ENCODE measurements around the gene STARD13. TPM values are rescaled to one million over a fixed set of nuclear protein-coding genes. Genes with fewer than 3 reads are reported as not detected.

Gene STARD13
- total RNA-seq, 1 experiment from 2014 or later = 26.6 TPM

GRCh38 chr13:33224686-33225085 is 60.9 kb downstream of the STARD13 start:
- ATAC-seq = no peak
- ChIA-PET POLR2A (ENCODE audit: unreplicated experiment) (no interaction called here), CTCF (no interaction called here)
- no TSS peak for BruUV-seq (replicated peaks)
- Histone ChIP-seq H3K9me3 (ENCODE audit: low read length) (no peaks in the 10 kb centered on the region), H2AFZ (ENCODE audit: low read length) (no peak overlapping the region), H3F3A (ENCODE audit: low read length, unreplicated experiment) (no peaks in the 10 kb centered on the region), H3K27me3 (ENCODE audit: low read length) (no peaks in the 10 kb centered on the region), H3K9ac (ENCODE audit: low read length) (no peak overlapping the region), H3K9me2 (replicated peaks; ENCODE audit: low read length) (no peaks in the 10 kb centered on the region), H3K27ac (ENCODE audit: low read length) (no peak overlapping the region), H3K4me3 (ENCODE audit: low read length) (no peak overlapping the region), H3K4me2 (ENCODE audit: low read length) (no peak overlapping the region), H3K36me3 (ENCODE audit: low read depth, low read length) (peaks cover 12% of the 10 kb centered on the region; the same call in 1 of the 2 replicates), H4K20me1 (ENCODE audit: low read length) (no peaks in the 10 kb centered on the region), H3K79me2 (ENCODE audit: low read length) (peaks cover 75% of the 10 kb centered on the region), H3K4me1 (ENCODE audit: insufficient read depth, low read length) (peaks cover 17% of the 10 kb centered on the region)
- no peak for DNase-seq
- intact Hi-C loops (cut with micrococcal nuclease) = loop anchor here (5.0 kb wide), 1 partner anchor 263 kb away; no protein-coding TSS in a partner anchor
- TF ChIP-seq EZH2phosphoT487 (IDR thresholded peaks at IDR 0.05; ENCODE audit: borderline replicate concordance, low read length) = no peak
- TF ChIP-seq EZH2 (IDR thresholded peaks at IDR 0.05; ENCODE audit: low read length, unreplicated experiment) = no peak
- TF ChIP-seq, protein P1, sequence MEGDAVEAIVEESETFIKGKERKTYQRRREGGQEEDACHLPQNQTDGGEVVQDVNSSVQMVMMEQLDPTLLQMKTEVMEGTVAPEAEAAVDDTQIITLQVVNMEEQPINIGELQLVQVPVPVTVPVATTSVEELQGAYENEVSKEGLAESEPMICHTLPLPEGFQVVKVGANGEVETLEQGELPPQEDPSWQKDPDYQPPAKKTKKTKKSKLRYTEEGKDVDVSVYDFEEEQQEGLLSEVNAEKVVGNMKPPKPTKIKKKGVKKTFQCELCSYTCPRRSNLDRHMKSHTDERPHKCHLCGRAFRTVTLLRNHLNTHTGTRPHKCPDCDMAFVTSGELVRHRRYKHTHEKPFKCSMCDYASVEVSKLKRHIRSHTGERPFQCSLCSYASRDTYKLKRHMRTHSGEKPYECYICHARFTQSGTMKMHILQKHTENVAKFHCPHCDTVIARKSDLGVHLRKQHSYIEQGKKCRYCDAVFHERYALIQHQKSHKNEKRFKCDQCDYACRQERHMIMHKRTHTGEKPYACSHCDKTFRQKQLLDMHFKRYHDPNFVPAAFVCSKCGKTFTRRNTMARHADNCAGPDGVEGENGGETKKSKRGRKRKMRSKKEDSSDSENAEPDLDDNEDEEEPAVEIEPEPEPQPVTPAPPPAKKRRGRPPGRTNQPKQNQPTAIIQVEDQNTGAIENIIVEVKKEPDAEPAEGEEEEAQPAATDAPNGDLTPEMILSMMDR (conservative IDR thresholded peaks at IDR 0.05; ENCODE audit: low read depth, low read length) = no peak

GRCh38 chr13:33224191-33224590 is 61.4 kb downstream of the STARD13 start:
- TF ChIP-seq EZH2 (IDR thresholded peaks at IDR 0.05; ENCODE audit: low read length, unreplicated experiment) = no peak
- TF ChIP-seq, protein P1 (conservative IDR thresholded peaks at IDR 0.05; ENCODE audit: low read depth, low read length) = no peak
- ChIA-PET CTCF (no interaction called here), POLR2A (ENCODE audit: unreplicated experiment) (no interaction called here)
- H3K9me3 ChIP-seq (ENCODE audit: low read length) = no peaks in the 10 kb centered on the region
- no peak for DNase-seq
- no peaks in the 10 kb centered on the region for H3K9me2 ChIP-seq (replicated peaks; ENCODE audit: low read length)
- intact Hi-C loops (cut with micrococcal nuclease) = no loop called here
- H3K36me3 ChIP-seq (ENCODE audit: low read depth, low read length) = peaks cover 12% of the 10 kb centered on the region; the same call in 1 of the 2 replicates
- no peak overlapping the region for H3K9ac ChIP-seq (ENCODE audit: low read length)
- H3F3A ChIP-seq (ENCODE audit: low read length, unreplicated experiment) = no peaks in the 10 kb centered on the region
- H3K4me3 ChIP-seq (ENCODE audit: low read length) = no peak overlapping the region
- no peak overlapping the region for H2AFZ ChIP-seq (ENCODE audit: low read length)
- peaks cover 73% of the 10 kb centered on the region for H3K79me2 ChIP-seq (ENCODE audit: low read length)
- no peak overlapping the region for H3K27ac ChIP-seq (ENCODE audit: low read length)
- no TSS peak for BruUV-seq (replicated peaks)
- H3K4me2 ChIP-seq (ENCODE audit: low read length) = no peak overlapping the region
- ATAC-seq = no peak
- H4K20me1 ChIP-seq (ENCODE audit: low read length) = no peaks in the 10 kb centered on the region
- peaks cover 15% of the 10 kb centered on the region for H3K4me1 ChIP-seq (ENCODE audit: insufficient read depth, low read length)
- no peaks in the 10 kb centered on the region for H3K27me3 ChIP-seq (ENCODE audit: low read length)

DNA sequence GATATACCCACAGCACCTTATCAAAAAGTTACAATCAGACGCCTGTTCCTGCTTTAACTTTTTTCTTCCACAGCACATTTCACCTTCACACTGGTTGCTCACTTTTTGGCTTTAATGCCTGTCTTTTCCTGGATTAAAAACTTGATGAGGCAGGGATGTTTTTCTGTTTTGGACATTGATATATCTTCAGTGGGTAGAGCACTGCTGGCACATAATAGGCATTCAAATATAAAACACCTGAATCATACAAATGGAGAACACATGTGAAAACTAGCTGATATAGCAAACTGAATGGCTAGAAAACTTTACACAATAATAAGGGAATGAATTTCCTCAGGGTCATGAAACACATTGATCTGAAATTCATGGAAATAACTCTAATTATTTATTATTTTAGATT is 65.6 kb downstream of the STARD13 start:
- intact Hi-C loops (cut with micrococcal nuclease) = loop anchor here (10.0 kb wide), 1 partner anchor 505 kb away; no protein-coding TSS in a partner anchor
- no peak overlapping the region for H2AFZ ChIP-seq (ENCODE audit: low read length)

More for the DNA sequence above, 65.6 kb downstream of the STARD13 start:
- DNase-seq (no peak), ATAC-seq (no peak)
- Histone ChIP-seq H3K27ac (ENCODE audit: low read length) (no peak overlapping the region), H3K27me3 (ENCODE audit: low read length) (no peaks in the 10 kb centered on the region), H3K4me2 (ENCODE audit: low read length) (no peak overlapping the region), H3K36me3 (ENCODE audit: low read depth, low read length) (peaks cover 12% of the 10 kb centered on the region; the same call in 1 of the 2 replicates), H3K9ac (ENCODE audit: low read length) (no peak overlapping the region), H3K9me3 (ENCODE audit: low read length) (no peaks in the 10 kb centered on the region), H3K4me3 (ENCODE audit: low read length) (no peak overlapping the region), H3K4me1 (ENCODE audit: insufficient read depth, low read length) (peaks cover 28% of the 10 kb centered on the region), H4K20me1 (ENCODE audit: low read length) (no peaks in the 10 kb centered on the region), H3F3A (ENCODE audit: low read length, unreplicated experiment) (peaks cover 4% of the 10 kb centered on the region), H3K79me2 (ENCODE audit: low read length) (peaks cover 55% of the 10 kb centered on the region), H3K9me2 (replicated peaks; ENCODE audit: low read length) (no peaks in the 10 kb centered on the region)
- BruUV-seq (replicated peaks) = no TSS peak
- ChIA-PET POLR2A (ENCODE audit: unreplicated experiment) (no interaction called here), CTCF (interaction anchor here (0.6 kb wide), 1 partner anchor 110 kb away, joined by 8 read pairs; no protein-coding TSS in a partner anchor)
- TF ChIP-seq, protein P1 (conservative IDR thresholded peaks at IDR 0.05; ENCODE audit: low read depth, low read length) = no peak
- TF ChIP-seq EZH2 (IDR thresholded peaks at IDR 0.05; ENCODE audit: low read length, unreplicated experiment) = no peak
